ENCODE data around the gene ADARB1.

The ADARB1 gene

GRCh38 chr21:45039317-45040156, 34.8 kb upstream of the ADARB1 start:
- no peak for DNase-seq

GRCh38 chr21:45040157-45040711, 34.1 kb upstream of the ADARB1 start:
- no peak for DNase-seq

- DNase-seq: no peak
Observed at GRCh38 chr21:45040739-45041138, 33.6 kb upstream of the ADARB1 start.

GRCh38 chr21:45041351-45041805, 33.0 kb upstream of the ADARB1 start:
- no peak for DNase-seq

- DNase-seq: no peak
Observed at GRCh38 chr21:45041984-45042663, 32.3 kb upstream of the ADARB1 start.

GRCh38 chr21:45042664-45043161, 31.7 kb upstream of the ADARB1 start:
- DNase-seq: no peak

GRCh38 chr21:45043541-45044020, 30.8 kb upstream of the ADARB1 start:
- no peak for DNase-seq

- DNase-seq: no peak
Observed at GRCh38 chr21:45045481-45045880, 28.9 kb upstream of the ADARB1 start.

GRCh38 chr21:45047257-45047656, 27.1 kb upstream of the ADARB1 start:
- DNase-seq: no peak

GRCh38 chr21:45048026-45048698, 26.2 kb upstream of the ADARB1 start:
- no peak for DNase-seq

GRCh38 chr21:45048968-45049367, 25.4 kb upstream of the ADARB1 start:
- DNase-seq: no peak

GRCh38 chr21:45049714-45050344, 24.6 kb upstream of the ADARB1 start:
- no peak for DNase-seq

- DNase-seq: no peak
Observed at GRCh38 chr21:45050345-45050796, 24.0 kb upstream of the ADARB1 start.

GRCh38 chr21:45050797-45051489, 23.4 kb upstream of the ADARB1 start:
- no peak for DNase-seq

- DNase-seq: no peak
Observed at GRCh38 chr21:45051580-45052434, 22.6 kb upstream of the ADARB1 start.

GRCh38 chr21:45052960-45053359, 21.4 kb upstream of the ADARB1 start:
- no peak for DNase-seq

- DNase-seq: no peak
Observed at GRCh38 chr21:45053561-45054226, 20.7 kb upstream of the ADARB1 start.

GRCh38 chr21:45054227-45054926, 20.0 kb upstream of the ADARB1 start:
- no peak for DNase-seq

- no peak for DNase-seq
Observed at GRCh38 chr21:45054927-45055612, 19.3 kb upstream of the ADARB1 start.
